Measurements from ENCODE around the gene GLS.

Gene GLS

DNA sequence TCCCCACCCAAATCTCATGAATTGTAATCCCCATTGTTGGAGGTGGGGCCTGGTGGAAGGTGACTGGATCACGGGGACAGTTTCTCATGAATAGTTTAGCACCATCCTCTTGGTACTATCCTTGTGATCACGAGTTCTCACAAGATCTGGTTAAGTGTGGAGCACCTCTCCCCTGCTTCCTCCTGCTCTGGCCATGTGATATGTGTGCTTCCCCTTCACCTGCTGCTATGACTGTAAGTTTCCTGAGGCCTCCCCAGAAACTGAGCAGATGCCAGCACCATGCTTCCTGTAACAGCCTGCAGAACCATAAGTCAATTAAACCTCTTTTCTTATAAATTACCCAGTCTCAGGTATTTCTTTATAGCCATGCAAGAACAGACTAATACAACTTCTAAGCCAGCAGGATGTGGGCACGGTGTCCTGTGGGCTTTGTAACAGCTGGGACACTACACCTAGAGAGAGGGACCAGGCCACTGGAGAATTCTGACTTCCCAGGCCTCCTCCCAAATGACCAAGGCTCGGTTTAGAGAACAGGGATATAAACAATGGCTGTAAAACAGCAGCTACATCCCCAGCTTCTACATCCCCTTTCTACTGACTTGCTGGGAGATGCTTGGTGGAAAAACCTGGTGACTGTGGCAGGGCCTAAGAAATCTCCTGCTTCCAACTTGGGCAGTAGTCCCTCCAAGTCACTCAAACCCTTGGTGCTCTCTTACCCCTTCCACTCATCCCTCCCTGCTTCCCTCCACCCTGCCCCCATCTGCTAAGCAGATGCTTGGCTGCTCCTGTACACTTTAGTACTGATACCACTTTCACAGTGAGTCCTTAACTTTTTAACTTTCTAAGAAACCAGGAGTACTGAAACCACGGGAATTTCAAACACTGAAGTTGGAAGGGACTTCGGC is 123.0 kb downstream of the GLS start:
- TF ChIP-seq, protein P1, sequence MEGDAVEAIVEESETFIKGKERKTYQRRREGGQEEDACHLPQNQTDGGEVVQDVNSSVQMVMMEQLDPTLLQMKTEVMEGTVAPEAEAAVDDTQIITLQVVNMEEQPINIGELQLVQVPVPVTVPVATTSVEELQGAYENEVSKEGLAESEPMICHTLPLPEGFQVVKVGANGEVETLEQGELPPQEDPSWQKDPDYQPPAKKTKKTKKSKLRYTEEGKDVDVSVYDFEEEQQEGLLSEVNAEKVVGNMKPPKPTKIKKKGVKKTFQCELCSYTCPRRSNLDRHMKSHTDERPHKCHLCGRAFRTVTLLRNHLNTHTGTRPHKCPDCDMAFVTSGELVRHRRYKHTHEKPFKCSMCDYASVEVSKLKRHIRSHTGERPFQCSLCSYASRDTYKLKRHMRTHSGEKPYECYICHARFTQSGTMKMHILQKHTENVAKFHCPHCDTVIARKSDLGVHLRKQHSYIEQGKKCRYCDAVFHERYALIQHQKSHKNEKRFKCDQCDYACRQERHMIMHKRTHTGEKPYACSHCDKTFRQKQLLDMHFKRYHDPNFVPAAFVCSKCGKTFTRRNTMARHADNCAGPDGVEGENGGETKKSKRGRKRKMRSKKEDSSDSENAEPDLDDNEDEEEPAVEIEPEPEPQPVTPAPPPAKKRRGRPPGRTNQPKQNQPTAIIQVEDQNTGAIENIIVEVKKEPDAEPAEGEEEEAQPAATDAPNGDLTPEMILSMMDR (IDR thresholded peaks at IDR 0.05; ENCODE audit: extremely low read depth, missing control alignments): no peak
- DNase-seq (ENCODE audit: low spot score): no peak

DNA sequence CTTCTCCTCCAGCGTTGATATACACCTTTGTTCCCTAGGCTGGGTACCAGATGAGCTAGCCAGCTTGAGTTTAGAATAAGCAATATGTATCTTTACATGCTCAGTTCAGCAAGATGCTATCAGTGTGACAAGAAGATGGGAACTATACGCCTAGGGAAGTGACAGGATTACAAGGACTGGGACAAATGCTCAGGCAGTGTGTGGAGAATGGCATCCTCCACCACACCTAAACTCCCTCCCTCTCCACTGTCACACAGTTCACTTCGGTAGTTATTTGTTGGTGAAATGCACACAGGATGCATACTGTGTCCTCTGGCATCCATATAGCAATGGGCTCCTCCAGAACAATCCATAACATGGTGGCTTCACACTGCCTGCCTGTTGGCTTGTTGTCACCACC is 125.7 kb downstream of the GLS start:
- TF ChIP-seq, protein P1 (IDR thresholded peaks at IDR 0.05; ENCODE audit: extremely low read depth, missing control alignments): no peak
- DNase-seq (ENCODE audit: low spot score): no peak

DNA sequence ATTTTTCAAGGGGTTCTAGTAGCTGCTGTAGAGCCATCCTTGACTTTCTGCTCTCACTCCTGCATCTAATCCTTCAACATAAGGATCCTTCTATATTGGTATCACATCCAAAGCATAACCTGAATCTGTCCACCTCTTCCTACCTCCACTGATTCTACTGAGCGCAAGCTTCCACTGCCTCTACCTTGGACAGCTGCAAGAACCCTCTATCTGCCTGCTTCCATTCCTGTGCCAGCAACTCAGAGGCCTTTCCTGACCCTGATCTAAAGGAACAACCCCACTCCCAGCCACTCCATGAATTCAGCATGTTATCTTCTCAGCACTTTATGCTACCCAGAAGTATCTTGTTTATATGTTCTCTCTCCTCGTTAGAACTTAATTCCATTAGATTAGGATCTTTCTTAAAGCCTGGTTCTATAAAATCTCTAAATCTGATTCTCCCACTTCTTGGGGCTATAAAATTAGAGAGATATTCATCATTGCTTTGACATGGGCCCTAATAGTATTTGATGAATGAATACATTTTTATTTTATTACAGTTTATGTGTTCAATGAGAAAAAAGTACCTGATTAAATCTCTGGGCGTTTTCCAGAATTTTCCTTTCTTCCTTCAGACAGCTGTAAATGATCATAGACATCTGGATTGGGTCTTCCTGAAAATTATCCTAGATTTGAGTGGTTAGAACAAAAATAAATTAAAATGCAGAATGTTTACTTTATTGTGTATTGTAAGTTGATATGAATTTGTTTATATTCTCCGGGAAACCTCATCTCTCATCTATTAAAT is 126.6 kb downstream of the GLS start:
- no peak for DNase-seq (ENCODE audit: low spot score)
- TF ChIP-seq, protein P1 (IDR thresholded peaks at IDR 0.05; ENCODE audit: extremely low read depth, missing control alignments): no peak

DNA sequence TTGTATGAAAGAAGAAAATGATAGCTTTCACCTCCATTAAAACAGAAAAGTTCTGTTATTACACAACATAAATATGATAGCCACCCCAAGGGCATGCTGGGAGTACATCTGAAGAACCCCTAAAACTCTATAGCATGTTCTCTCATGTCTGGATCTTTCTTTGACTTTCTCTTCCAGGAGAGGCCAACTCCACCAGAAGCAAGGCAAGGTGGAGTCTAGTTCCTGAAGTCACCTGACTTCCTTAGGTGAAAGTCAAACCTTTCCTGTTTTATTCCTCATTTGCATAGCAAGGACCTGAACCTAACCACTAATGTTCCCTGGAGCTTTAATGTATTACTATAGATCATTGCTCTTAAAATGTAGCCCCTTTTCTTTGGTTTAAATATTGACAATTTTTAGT is 127.7 kb downstream of the GLS start:
- DNase-seq (ENCODE audit: low spot score): no peak
- TF ChIP-seq, protein P1 (IDR thresholded peaks at IDR 0.05; ENCODE audit: extremely low read depth, missing control alignments): no peak

DNA sequence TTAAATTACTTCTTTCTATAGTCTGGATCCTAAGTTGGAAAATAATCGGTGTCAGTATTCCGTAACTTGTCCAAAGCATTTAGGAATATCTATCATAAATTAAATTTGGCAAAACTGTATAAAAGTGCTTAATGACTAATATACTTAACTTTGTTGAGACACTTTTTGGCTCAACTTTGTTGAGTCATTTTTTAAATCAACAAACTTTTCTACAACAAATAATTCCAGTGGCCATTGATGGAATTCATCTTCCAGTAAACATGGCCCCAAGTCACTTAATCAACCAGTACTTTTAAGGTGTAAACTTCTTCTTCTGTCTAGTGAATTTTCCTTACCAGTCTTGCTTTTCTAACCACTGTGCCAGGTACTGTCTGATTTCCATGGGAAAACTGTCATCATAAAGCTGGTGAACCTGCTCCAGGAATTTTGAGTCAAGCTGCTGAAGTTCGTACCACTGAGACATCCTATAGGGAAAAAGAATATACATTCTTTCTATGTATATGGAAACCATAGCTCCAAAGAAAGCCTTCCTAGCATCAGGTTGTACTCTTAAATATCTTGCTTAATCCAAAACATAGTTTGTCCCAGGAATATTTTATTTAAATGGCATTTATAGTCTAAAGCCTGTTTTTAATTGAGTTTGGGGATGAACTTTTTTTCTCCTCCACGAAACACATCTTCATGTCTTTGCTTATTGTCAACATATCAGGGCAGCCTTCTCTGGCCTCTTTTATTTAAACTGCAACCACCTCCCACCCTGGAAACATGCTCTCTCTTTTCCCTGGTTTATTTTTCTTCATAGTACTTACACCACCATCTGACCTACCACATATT is 129.1 kb downstream of the GLS start:
- DNase-seq (ENCODE audit: low spot score): no peak
- TF ChIP-seq, protein P1 (IDR thresholded peaks at IDR 0.05; ENCODE audit: extremely low read depth, missing control alignments): no peak

DNA sequence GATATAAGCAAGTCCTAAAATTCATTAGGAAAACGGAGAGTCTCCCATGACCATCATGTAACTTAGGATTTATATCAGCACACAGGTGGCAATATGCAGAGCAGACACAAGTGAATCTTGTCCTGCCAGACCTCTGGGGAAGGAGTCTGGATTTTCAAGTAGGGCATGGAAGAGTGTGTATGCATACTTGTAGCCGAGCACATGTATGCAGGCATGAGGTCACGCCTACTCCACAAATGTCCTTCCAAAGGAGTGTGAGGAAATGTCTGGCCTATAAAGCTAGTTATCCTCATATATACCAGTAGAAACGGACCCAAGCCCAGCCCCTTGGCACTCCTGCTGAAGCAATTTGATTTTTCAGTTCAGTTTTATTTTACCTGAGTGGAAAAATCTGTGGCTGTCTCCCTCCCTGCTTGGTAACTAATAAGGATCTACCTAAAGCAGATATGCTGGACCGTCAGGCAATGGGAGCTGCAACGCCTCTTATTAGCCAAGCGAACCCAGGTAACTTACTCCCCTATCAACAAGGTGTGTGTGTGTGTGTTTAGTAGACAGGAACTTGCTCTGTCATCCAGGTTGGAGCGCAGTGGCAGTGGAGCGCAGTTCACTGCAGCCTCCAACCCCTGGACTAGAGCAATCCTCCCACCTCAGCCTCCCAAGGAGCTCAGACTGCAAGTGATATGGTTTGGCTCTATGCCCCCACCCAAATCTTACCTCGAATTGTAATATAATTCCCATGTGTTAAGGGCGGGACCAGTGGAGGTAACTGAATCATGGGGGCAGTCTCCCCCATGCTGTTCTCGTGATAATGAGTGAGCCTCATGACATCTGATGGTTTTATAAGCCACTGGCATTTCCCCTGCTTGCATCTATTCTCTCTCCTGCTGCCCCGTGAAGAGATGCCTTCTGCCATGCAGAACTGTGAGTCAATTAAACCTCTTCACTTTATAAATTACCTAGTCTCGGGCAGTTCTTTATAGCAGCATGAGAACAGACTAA is 130.6 kb downstream of the GLS start:
- no peak for DNase-seq (ENCODE audit: low spot score)
- TF ChIP-seq, protein P1 (IDR thresholded peaks at IDR 0.05; ENCODE audit: extremely low read depth, missing control alignments): no peak
